ENCODE data around the gene JMJD1C.

Gene JMJD1C

DNA sequence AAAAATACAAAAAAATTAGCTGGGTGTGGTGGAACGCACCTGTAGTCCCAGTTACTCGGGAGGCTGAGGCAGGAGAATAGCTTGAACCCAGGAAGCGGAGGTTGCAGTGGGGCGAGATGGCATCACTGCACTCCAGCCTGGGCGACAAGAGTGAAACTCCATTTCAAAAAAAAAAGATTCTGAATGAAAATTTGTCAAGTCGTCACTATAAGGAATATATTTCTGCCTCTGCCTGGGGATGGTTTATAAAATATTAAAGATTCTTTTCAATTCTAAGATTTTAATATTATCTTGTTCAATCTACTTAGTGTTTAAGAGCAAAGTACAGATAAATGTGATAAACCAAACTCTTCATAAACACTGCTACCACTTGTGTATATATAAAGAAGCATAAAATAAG lies 185.4 kb downstream of the JMJD1C start:
- TF ChIP-seq EZH2phosphoT487 (IDR thresholded peaks at IDR 0.05; ENCODE audit: borderline replicate concordance, low read length), result no peak
- TF ChIP-seq CTCF (IDR thresholded peaks at IDR 0.05; ENCODE audit: low read depth, low read length, poor library complexity, severe bottlenecking), result no peak
- Histone ChIP-seq H3F3A (ENCODE audit: control insufficient read depth, insufficient read depth) (no peaks in the 10 kb centered on the region), H3K79me2 (ENCODE audit: control insufficient read depth, low read length) (peaks cover 3% of the 10 kb centered on the region), H3K27ac (ENCODE audit: low read depth, low read length) (no peak overlapping the region), H3K9me2 (replicated peaks; ENCODE audit: control insufficient read depth, low read length) (no peaks in the 10 kb centered on the region), H3K36me3 (ENCODE audit: control insufficient read depth, low read length) (no peaks in the 10 kb centered on the region), H3K4me2 (ENCODE audit: low read length) (no peak overlapping the region), H3K4me1 (ENCODE audit: control insufficient read depth, low read length) (no peaks in the 10 kb centered on the region), H3K27me3 (ENCODE audit: control insufficient read depth, low read length) (no peaks in the 10 kb centered on the region), H3K4me3 (ENCODE audit: low read length) (no peak overlapping the region), H3K9me3 (ENCODE audit: control insufficient read depth, insufficient read depth, low read length) (no peaks in the 10 kb centered on the region), H4K20me1 (ENCODE audit: control insufficient read depth, insufficient read depth, low read depth, low read length) (no peaks in the 10 kb centered on the region)

- Histone ChIP-seq H3K9me2 (replicated peaks; ENCODE audit: control insufficient read depth, low read length) (no peaks in the 10 kb centered on the region), H3K9me3 (ENCODE audit: control insufficient read depth, insufficient read depth, low read length) (no peaks in the 10 kb centered on the region), H3K79me2 (ENCODE audit: control insufficient read depth, low read length) (peaks cover 22% of the 10 kb centered on the region), H3F3A (ENCODE audit: control insufficient read depth, insufficient read depth) (no peaks in the 10 kb centered on the region), H3K4me1 (ENCODE audit: control insufficient read depth, low read length) (peaks cover 37% of the 10 kb centered on the region), H3K4me2 (ENCODE audit: low read length) (no peak overlapping the region), H3K4me3 (ENCODE audit: low read length) (no peak overlapping the region), H4K20me1 (ENCODE audit: control insufficient read depth, insufficient read depth, low read depth, low read length) (peaks cover 3% of the 10 kb centered on the region; the same call in 1 of the 2 replicates), H3K27me3 (ENCODE audit: control insufficient read depth, low read length) (no peaks in the 10 kb centered on the region), H3K36me3 (ENCODE audit: control insufficient read depth, low read length) (no peaks in the 10 kb centered on the region), H3K27ac (ENCODE audit: low read depth, low read length) (no peak overlapping the region)
- TF ChIP-seq EZH2phosphoT487 (IDR thresholded peaks at IDR 0.05; ENCODE audit: borderline replicate concordance, low read length) (no peak), CTCF (IDR thresholded peaks at IDR 0.05; ENCODE audit: low read depth, low read length, poor library complexity, severe bottlenecking) (no peak)
Observed at GRCh38 chr10:63275094-63275493, 190.7 kb downstream of the JMJD1C start.

DNA sequence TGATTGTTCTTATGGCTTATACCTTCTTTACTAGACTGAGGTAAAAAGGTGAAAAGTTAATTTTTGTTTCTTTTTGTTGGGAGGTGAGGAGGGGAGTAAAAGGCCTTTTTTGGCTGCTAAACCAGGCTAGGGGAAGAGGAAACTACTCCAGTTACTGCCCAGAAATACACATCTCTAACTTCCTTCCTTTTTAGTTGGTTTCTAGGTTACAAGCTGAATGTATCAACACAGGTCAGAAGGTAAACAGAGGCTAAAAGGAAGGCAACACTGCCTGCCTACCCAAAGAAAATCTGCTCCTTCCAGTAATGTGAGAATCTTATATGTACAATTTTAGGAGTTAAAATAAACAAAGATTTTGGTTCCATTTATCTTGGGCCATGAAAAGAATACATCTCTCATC lies 192.2 kb downstream of the JMJD1C start:
- peaks cover 46% of the 10 kb centered on the region for H3K4me1 ChIP-seq (ENCODE audit: control insufficient read depth, low read length)
- 0 out of 2 replicates have a peak overlapping the region, but pooled peaks have one; percentile 4 for H3K4me3 ChIP-seq (ENCODE audit: low read length)
- peaks cover 4% of the 10 kb centered on the region; the same call in 1 of the 2 replicates for H3K36me3 ChIP-seq (ENCODE audit: control insufficient read depth, low read length)
- no peaks in the 10 kb centered on the region for H3K27me3 ChIP-seq (ENCODE audit: control insufficient read depth, low read length)
- peaks cover 37% of the 10 kb centered on the region for H3K79me2 ChIP-seq (ENCODE audit: control insufficient read depth, low read length)
- H3K27ac ChIP-seq (ENCODE audit: low read depth, low read length), result no peak overlapping the region
- H3K4me2 ChIP-seq (ENCODE audit: low read length), result peak overlapping the region; percentile 36
- TF ChIP-seq EZH2phosphoT487 (IDR thresholded peaks at IDR 0.05; ENCODE audit: borderline replicate concordance, low read length), result no peak
- TF ChIP-seq CTCF (IDR thresholded peaks at IDR 0.05; ENCODE audit: low read depth, low read length, poor library complexity, severe bottlenecking), result no peak
- no peaks in the 10 kb centered on the region for H3K9me3 ChIP-seq (ENCODE audit: control insufficient read depth, insufficient read depth, low read length)
- no peaks in the 10 kb centered on the region for H3K9me2 ChIP-seq (replicated peaks; ENCODE audit: control insufficient read depth, low read length)
- peaks cover 11% of the 10 kb centered on the region for H3F3A ChIP-seq (ENCODE audit: control insufficient read depth, insufficient read depth)
- H4K20me1 ChIP-seq (ENCODE audit: control insufficient read depth, insufficient read depth, low read depth, low read length), result peaks cover 3% of the 10 kb centered on the region; the same call in 1 of the 2 replicates
